IPS-18a (cell line): ENCODE results near the gene OCSTAMP.

Experiments
- H3K27ac ChIP-seq: one replicate; pipeline ENCODE4 v1.5.1; 2013; ENCODE audit warnings: low read length
- H3K27me3 ChIP-seq: one replicate; pipeline ENCODE4 v1.6.1; 2013; ENCODE audit warnings: mild to moderate bottlenecking, low read length; ENCODE audit not compliant: control insufficient read depth, insufficient read depth
- H3K36me3 ChIP-seq: one replicate; pipeline ENCODE4 v1.6.1; 2013; ENCODE audit warnings: low read depth, low read length; ENCODE audit not compliant: control insufficient read depth
- H3K4me1 ChIP-seq: one replicate; pipeline ENCODE4 v1.6.1; 2013; ENCODE audit warnings: low read depth, low read length; ENCODE audit not compliant: control insufficient read depth
- H3K4me3 ChIP-seq: one replicate; pipeline ENCODE4 v1.5.1; 2013; ENCODE audit warnings: low read length
- H3K9ac ChIP-seq: one replicate; pipeline ENCODE4 v1.6.1; 2013; ENCODE audit warnings: mild to moderate bottlenecking, low read length, moderate library complexity
- H3K9me3 ChIP-seq: one replicate; pipeline ENCODE4 v1.6.1; 2013; ENCODE audit warnings: low read depth, low read length; ENCODE audit not compliant: control insufficient read depth

Gene OCSTAMP

GRCh38 chr20:46494077-46494476 is 56.4 kb downstream of the OCSTAMP start:
- Histone ChIP-seq H3K27me3 (no peaks in the 10 kb centered on the region), H3K4me3 (no peak overlapping the region), H3K9ac (no peak overlapping the region), H3K9me3 (no peaks in the 10 kb centered on the region), H3K4me1 (no peaks in the 10 kb centered on the region), H3K36me3 (peaks cover 9% of the 10 kb centered on the region), H3K27ac (no peak overlapping the region)

DNA sequence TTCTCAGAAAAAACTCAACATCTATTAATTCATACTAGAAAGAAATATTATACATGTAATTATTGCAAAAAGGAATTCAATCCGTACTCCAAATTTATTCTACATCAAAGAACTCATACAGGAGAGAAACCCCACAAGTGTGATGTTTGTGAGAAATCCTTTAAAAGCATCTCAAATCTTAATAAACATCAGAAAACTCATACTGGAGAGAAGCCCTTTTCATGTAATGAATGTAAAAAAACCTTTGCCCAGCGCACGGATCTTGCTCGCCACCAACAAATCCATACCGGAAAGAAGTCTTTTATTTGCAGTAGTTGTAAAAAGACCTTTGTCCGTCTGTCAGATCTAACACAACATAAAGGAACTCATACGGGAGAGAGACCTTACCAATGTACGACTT is 59.1 kb downstream of the OCSTAMP start:
- Histone ChIP-seq H3K27ac (no peak overlapping the region), H3K9ac (no peak overlapping the region), H3K9me3 (no peaks in the 10 kb centered on the region), H3K27me3 (no peaks in the 10 kb centered on the region), H3K4me1 (no peaks in the 10 kb centered on the region), H3K4me3 (no peak overlapping the region), H3K36me3 (peaks cover 3% of the 10 kb centered on the region)
